Peyer's patch (tissue), 4 donors: Measurements from ENCODE around the gene PAQR3.

Experiments used
- CTCF ChIP-seq, 6 experiments: fragments of 450-650 bp in 4 of 6; fragments of 200-600 bp in 2 of 6; sonication (generic) in 1 of 6; IDR thresholded peaks; one replicate each; pipeline ENCODE4 v1.5.1; 2017 to 2019; ENCODE audit warnings: antibody characterized with exemption in 6 of 6, mild to moderate bottlenecking in 3 of 6, moderate library complexity in 1 of 6
- POLR2A ChIP-seq, 2 donors: fragments of 450-650 bp; IDR thresholded peaks; one replicate each; pipeline ENCODE4 v1.5.1; 2017; ENCODE audit warnings: antibody characterized with exemption in 2 of 2, mild to moderate bottlenecking in 2 of 2, moderate library complexity in 2 of 2

- TF ChIP-seq CTCF (IDR thresholded peaks at IDR 0.05), result no peak
- no peak for TF ChIP-seq POLR2A (IDR thresholded peaks at IDR 0.05)
Observed at GRCh38 chr4:78930016-78930629, 9.1 kb downstream of the PAQR3 start.
